ENCODE data around the gene SH3RF3. TPM values are rescaled to one million over a fixed set of nuclear protein-coding genes. Genes with fewer than 3 reads are reported as not detected.

Gene SH3RF3
- polyA plus RNA-seq, 1 donor (not counting 4 experiments of a cell fraction or from before 2014, with no cell fraction given) = 0.08 TPM

DNA sequence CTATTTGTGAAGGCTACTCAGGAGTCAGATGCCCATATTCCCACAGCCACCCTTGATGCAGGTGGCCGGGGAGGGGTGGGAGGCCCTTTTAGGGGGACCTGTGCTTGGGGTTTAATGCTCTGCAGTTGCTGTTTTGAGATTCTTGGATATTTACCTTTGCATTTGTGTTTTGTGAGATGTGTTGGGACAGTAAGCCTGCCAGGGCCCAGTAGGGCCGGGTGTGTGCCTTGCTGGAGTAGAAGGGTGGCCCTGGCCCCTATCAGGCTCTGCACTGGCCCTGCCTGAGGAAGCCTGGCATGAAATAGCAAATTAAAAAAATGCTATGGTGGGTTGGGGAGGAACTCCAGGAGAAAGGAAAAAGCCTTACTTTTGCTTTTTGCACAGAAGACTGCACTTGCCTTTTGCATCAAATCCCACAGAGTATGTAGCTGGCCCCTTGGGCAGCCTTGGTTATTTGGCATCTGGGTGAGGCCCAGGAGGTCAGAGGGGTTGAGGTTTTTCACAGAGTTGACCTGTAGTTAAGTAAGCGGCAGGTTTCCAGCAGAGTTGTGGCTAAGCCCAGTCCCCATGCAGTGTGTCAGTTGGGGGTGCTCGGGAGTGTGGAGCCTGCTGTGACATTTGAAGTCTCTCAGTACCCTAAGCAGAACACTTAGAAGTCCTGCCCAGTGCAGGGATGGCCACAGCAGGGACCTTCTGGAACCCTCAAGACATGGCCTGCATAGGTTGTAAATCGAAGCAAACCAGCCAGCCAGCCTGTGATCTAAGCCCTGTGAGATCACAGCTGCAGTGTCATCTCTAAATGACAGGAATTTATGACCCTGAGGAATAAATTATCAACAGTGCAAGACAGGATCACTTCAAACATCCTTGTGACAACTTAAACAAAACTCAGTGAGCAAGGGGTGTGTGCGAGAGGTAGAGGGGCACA is 68.8 kb downstream of the SH3RF3 start:
- TF ChIP-seq, protein P1, sequence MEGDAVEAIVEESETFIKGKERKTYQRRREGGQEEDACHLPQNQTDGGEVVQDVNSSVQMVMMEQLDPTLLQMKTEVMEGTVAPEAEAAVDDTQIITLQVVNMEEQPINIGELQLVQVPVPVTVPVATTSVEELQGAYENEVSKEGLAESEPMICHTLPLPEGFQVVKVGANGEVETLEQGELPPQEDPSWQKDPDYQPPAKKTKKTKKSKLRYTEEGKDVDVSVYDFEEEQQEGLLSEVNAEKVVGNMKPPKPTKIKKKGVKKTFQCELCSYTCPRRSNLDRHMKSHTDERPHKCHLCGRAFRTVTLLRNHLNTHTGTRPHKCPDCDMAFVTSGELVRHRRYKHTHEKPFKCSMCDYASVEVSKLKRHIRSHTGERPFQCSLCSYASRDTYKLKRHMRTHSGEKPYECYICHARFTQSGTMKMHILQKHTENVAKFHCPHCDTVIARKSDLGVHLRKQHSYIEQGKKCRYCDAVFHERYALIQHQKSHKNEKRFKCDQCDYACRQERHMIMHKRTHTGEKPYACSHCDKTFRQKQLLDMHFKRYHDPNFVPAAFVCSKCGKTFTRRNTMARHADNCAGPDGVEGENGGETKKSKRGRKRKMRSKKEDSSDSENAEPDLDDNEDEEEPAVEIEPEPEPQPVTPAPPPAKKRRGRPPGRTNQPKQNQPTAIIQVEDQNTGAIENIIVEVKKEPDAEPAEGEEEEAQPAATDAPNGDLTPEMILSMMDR (optimal IDR thresholded peaks at IDR 0.05 in 1 of 3, IDR thresholded peaks at IDR 0.05 in 1 of 3, conservative IDR thresholded peaks at IDR 0.05 in 1 of 3; ENCODE audit: extremely low read depth in 1 of 3, insufficient read depth in 2 of 3, low read length in 3 of 3) = no peak
- TF ChIP-seq EZH2 (IDR thresholded peaks at IDR 0.05; ENCODE audit: low read length) = no peak
- H3K4me1 ChIP-seq (ENCODE audit: control insufficient read depth, extremely low read depth, insufficient read depth, low read length) = no peaks in the 10 kb centered on the region
- H3K9me3 ChIP-seq (ENCODE audit: control insufficient read depth, low read depth, low read length) = no peaks in the 10 kb centered on the region
- dilution Hi-C loops (cut with MboI; ENCODE audit: extremely low pct_ligation_motif_present, low sequenced_read_pairs) = no loop called here
- H3K4me2 ChIP-seq (ENCODE audit: control insufficient read depth, extremely low read depth, insufficient read depth, low read depth, low read length) = no peak overlapping the region
- no peak overlapping the region for H3K4me3 ChIP-seq (ENCODE audit: control insufficient read depth in 2 of 3, extremely low read depth in 1 of 3, insufficient read depth in 2 of 3, low read depth in 1 of 3, low read length in 3 of 3)
- FAIRE-seq = no peak
- peaks cover 2% of the 10 kb centered on the region for H4K20me1 ChIP-seq (ENCODE audit: control insufficient read depth, extremely low read depth, insufficient read depth, low read length)
- no peak overlapping the region for H3K27ac ChIP-seq (ENCODE audit: control insufficient read depth, insufficient read depth, low read length)
- no peak for DNase-seq (ENCODE audit: low read depth, low spot score)
- H3K9me1 ChIP-seq (ENCODE audit: control insufficient read depth, extremely low read depth, insufficient read depth, low read length) = no peaks in the 10 kb centered on the region
- no peak overlapping the region for H3K9ac ChIP-seq (ENCODE audit: control insufficient read depth, extremely low read depth, insufficient read depth, low read length)
- H3K79me2 ChIP-seq (ENCODE audit: control insufficient read depth, insufficient read depth, low read length) = no peaks in the 10 kb centered on the region
- no peak overlapping the region for H2AFZ ChIP-seq (ENCODE audit: control insufficient read depth, low read length)
- no peaks in the 10 kb centered on the region for H3K36me3 ChIP-seq (ENCODE audit: control insufficient read depth in 2 of 2, extremely low read depth in 1 of 2, insufficient read depth in 2 of 2, low read length in 2 of 2)
- peaks cover 66% of the 10 kb centered on the region for H3K27me3 ChIP-seq (ENCODE audit: control insufficient read depth, extremely low read depth, insufficient read depth, low read length)

DNA sequence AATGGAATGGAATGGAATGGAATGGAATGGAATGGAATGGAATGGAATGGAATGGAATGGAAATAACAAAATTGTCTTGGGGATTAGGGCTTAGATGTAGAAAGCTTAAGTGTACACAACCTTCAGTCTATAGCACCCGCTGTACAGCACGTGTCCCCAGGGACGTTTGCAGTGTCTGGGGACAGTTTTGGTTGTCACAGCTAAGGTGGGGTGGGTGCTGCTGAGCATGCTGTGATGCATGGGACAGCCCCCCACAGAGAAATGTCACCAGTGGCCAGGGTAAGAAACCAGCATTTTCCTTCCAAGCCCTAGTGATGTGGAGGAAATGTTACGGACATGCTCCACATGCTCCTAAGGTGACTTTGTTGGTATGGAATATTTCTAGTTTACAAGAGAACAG is 70.8 kb downstream of the SH3RF3 start:
- DNase-seq (ENCODE audit: low read depth, low spot score) = no peak
- no peaks in the 10 kb centered on the region for H3K9me3 ChIP-seq (ENCODE audit: control insufficient read depth, low read depth, low read length)
- no peak overlapping the region for H3K9ac ChIP-seq (ENCODE audit: control insufficient read depth, extremely low read depth, insufficient read depth, low read length)
- no peak for TF ChIP-seq EZH2 (IDR thresholded peaks at IDR 0.05; ENCODE audit: low read length)
- TF ChIP-seq, protein P1 (optimal IDR thresholded peaks at IDR 0.05 in 1 of 3, IDR thresholded peaks at IDR 0.05 in 1 of 3, conservative IDR thresholded peaks at IDR 0.05 in 1 of 3; ENCODE audit: extremely low read depth in 1 of 3, insufficient read depth in 2 of 3, low read length in 3 of 3) = no peak
- dilution Hi-C loops (cut with MboI; ENCODE audit: extremely low pct_ligation_motif_present, low sequenced_read_pairs) = no loop called here
- no peak for FAIRE-seq
- H3K27ac ChIP-seq (ENCODE audit: control insufficient read depth, insufficient read depth, low read length) = no peak overlapping the region
- peaks cover 70% of the 10 kb centered on the region for H3K27me3 ChIP-seq (ENCODE audit: control insufficient read depth, extremely low read depth, insufficient read depth, low read length)
- H3K4me3 ChIP-seq (ENCODE audit: control insufficient read depth in 2 of 3, extremely low read depth in 1 of 3, insufficient read depth in 2 of 3, low read depth in 1 of 3, low read length in 3 of 3) = no peak overlapping the region
- no peak overlapping the region for H2AFZ ChIP-seq (ENCODE audit: control insufficient read depth, low read length)
- H4K20me1 ChIP-seq (ENCODE audit: control insufficient read depth, extremely low read depth, insufficient read depth, low read length) = no peaks in the 10 kb centered on the region
- no peaks in the 10 kb centered on the region for H3K36me3 ChIP-seq (ENCODE audit: control insufficient read depth in 2 of 2, extremely low read depth in 1 of 2, insufficient read depth in 2 of 2, low read length in 2 of 2)
- no peak overlapping the region for H3K4me2 ChIP-seq (ENCODE audit: control insufficient read depth, extremely low read depth, insufficient read depth, low read depth, low read length)
- H3K4me1 ChIP-seq (ENCODE audit: control insufficient read depth, extremely low read depth, insufficient read depth, low read length) = no peaks in the 10 kb centered on the region
- H3K79me2 ChIP-seq (ENCODE audit: control insufficient read depth, insufficient read depth, low read length) = no peaks in the 10 kb centered on the region
- H3K9me1 ChIP-seq (ENCODE audit: control insufficient read depth, extremely low read depth, insufficient read depth, low read length) = no peaks in the 10 kb centered on the region

Measured in keratinocyte (primary cell).